ENCODE measurements around the gene VMP1. TPM values are rescaled to one million over a fixed set of nuclear protein-coding genes. Genes with fewer than 3 reads are reported as not detected.

VMP1 gene
- total RNA-seq, 1 donor from 2014 or later, result 169 TPM

DNA sequence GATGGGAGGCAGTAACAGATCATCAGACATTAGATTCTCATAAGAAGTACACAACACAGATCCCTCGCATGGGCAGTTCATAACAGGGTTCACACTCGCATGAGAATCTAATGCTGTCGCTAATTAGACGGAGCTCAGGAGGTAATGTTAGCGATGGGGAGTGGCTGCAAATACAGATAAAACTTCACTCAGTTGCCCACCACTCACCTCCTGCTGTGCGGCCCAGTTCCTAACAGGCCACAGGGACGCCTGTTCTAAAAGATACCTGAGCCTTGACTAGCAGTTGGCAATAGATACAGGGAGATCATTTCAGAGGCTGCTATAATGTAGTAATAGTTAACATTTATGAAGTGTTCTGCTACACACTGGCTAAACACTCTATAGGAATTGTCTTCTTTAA lies 5.2 kb upstream of the VMP1 start:
- intact Hi-C loops (cut with DNase I), result no loop called here

DNA sequence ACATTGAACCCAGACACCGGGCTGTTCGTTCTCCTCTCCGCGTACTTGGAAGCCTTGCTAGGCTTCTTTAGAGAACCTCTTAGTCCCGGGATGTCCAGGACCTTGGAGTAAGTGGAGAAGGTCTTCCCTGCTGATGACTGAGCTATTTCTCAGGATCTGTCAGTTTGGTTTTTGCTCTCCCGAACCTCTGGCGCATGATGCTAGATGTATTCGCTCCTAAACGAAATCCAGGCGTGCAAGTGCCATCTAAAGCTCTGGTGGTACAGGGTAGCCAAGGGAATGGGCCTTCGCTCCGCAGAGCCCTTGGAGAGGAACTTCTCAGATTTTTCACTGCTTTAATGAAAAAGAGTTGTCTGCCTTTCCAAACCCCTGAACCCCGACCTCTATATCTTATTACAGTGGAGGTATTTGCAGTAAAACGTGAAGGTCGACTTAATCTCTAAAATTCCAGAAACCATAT lies 547 bp downstream of the VMP1 start:
- Histone ChIP-seq H3K9me3 (no peaks in the 10 kb centered on the region), H3K4me3 (peak overlapping the region; percentile 71), H3K4me1 (peaks cover 24% of the 10 kb centered on the region), H3K36me3 (peaks cover 13% of the 10 kb centered on the region), H3K27ac (peak overlapping the region; percentile 85), H3K27me3 (no peaks in the 10 kb centered on the region)
- no peak for DNase-seq
- intact Hi-C loops (cut with DNase I), result no loop called here
- ATAC-seq, result no peak
- TF ChIP-seq, protein P1, sequence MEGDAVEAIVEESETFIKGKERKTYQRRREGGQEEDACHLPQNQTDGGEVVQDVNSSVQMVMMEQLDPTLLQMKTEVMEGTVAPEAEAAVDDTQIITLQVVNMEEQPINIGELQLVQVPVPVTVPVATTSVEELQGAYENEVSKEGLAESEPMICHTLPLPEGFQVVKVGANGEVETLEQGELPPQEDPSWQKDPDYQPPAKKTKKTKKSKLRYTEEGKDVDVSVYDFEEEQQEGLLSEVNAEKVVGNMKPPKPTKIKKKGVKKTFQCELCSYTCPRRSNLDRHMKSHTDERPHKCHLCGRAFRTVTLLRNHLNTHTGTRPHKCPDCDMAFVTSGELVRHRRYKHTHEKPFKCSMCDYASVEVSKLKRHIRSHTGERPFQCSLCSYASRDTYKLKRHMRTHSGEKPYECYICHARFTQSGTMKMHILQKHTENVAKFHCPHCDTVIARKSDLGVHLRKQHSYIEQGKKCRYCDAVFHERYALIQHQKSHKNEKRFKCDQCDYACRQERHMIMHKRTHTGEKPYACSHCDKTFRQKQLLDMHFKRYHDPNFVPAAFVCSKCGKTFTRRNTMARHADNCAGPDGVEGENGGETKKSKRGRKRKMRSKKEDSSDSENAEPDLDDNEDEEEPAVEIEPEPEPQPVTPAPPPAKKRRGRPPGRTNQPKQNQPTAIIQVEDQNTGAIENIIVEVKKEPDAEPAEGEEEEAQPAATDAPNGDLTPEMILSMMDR (IDR thresholded peaks at IDR 0.05), result no peak

More for the DNA sequence above, 5.2 kb upstream of the VMP1 start:
- Histone ChIP-seq H3K4me3 (no peak overlapping the region), H3K27me3 (no peaks in the 10 kb centered on the region), H3K9me3 (no peaks in the 10 kb centered on the region), H3K4me1 (peaks cover 10% of the 10 kb centered on the region), H3K27ac (no peak overlapping the region), H3K36me3 (peaks cover 51% of the 10 kb centered on the region)
- no peak for ATAC-seq
- no peak for DNase-seq
- TF ChIP-seq, protein P1 (IDR thresholded peaks at IDR 0.05), result no peak

DNA sequence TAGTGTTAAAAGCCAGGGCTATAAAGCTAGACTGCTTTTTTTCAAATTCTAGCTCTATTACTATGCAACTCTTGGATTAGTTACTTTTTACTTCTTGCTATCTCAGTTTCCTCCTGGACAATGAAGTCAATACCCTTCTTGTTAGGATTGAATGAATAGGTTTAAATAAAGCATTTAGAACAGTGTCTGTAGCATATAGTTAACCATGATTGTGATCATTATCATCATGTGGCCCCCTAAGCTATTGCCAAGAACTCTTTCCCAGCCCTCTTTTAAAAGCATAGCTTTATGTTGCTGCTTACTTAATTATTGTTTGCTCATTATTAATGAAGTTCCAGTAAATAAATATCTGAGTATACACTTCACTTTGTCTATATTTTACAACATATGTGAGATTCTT lies 4.5 kb downstream of the VMP1 start:
- no peak for ATAC-seq
- peaks cover 14% of the 10 kb centered on the region for H3K4me1 ChIP-seq
- no peak overlapping the region for H3K4me3 ChIP-seq
- DNase-seq, result no peak
- H3K36me3 ChIP-seq, result no peaks in the 10 kb centered on the region
- H3K9me3 ChIP-seq, result no peaks in the 10 kb centered on the region
- TF ChIP-seq, protein P1 (IDR thresholded peaks at IDR 0.05), result no peak
- intact Hi-C loops (cut with DNase I), result no loop called here
- no peak overlapping the region for H3K27ac ChIP-seq
- H3K27me3 ChIP-seq, result no peaks in the 10 kb centered on the region

DNA sequence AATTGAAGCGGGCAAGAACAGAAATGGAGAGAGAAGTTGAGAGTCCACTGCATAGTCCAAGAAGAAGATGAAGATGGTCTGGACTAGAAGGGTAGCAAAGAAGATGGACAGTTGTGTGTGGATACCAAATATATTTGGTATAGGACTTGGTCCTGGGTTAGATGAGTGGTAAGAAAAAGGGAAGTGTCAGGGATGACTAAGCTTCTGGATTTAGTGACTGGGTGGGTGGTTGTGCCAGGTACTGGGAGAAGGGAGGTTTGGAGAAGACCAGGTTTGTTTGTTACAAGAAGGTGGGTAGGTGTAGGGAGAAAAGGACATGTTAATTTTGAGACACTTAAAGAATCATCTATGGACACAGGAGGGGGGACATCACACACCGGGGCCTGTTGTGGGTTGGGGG lies 5.4 kb downstream of the VMP1 start:
- Histone ChIP-seq H3K27ac (no peak overlapping the region), H3K27me3 (no peaks in the 10 kb centered on the region), H3K4me3 (no peak overlapping the region), H3K9me3 (no peaks in the 10 kb centered on the region), H3K36me3 (no peaks in the 10 kb centered on the region), H3K4me1 (peaks cover 14% of the 10 kb centered on the region)
- no peak for ATAC-seq
- intact Hi-C loops (cut with DNase I), result no loop called here
- TF ChIP-seq, protein P1 (IDR thresholded peaks at IDR 0.05), result no peak
- DNase-seq, result no peak

DNA sequence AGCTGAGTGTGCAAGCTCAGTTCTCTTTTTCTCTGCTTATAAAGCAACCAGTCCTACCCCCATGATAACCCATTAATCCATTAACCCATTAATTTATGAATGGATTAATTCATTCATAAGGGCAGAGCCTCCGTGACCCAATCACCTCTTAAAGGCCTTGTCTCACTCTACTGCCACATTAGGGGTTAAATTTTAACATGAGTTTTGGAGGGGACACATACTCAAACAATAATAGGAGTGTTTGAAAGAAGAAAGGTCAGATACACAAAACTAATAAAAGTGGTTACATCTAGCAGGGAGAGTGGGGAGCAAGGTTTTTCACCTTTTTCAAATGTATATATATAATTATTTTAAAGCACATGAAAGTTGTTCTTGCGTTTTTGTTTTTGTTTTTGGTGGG lies 6.8 kb downstream of the VMP1 start:
- DNase-seq (no peak), ATAC-seq (no peak)
- Histone ChIP-seq H3K4me1 (peaks cover 3% of the 10 kb centered on the region), H3K27me3 (no peaks in the 10 kb centered on the region), H3K27ac (no peak overlapping the region), H3K4me3 (no peak overlapping the region), H3K36me3 (no peaks in the 10 kb centered on the region), H3K9me3 (no peaks in the 10 kb centered on the region)
- intact Hi-C loops (cut with DNase I), result no loop called here
- TF ChIP-seq, protein P1 (IDR thresholded peaks at IDR 0.05), result no peak

DNA sequence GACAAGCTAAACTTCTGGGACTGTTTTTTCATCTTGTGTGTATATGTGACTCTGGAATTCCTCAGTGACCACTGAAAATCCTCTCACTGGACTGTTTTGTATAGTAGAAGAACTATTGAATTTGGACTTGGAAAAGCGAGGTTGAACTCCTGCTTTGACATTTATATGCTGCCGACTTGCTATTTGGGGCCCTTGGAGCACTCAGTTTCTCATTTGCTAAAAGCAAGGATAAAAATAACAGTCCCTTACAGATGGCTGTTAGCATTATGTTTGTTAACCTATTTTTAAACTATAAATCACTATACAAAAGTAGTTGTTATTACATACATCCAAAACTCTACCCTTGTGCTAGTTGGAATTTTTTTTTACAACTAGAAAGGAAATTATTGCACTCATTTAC lies 9.0 kb downstream of the VMP1 start:
- Histone ChIP-seq H3K9me3 (no peaks in the 10 kb centered on the region), H3K4me1 (no peaks in the 10 kb centered on the region), H3K4me3 (no peak overlapping the region), H3K27ac (no peak overlapping the region), H3K27me3 (no peaks in the 10 kb centered on the region), H3K36me3 (no peaks in the 10 kb centered on the region)
- TF ChIP-seq, protein P1 (IDR thresholded peaks at IDR 0.05), result no peak
- no peak for DNase-seq
- intact Hi-C loops (cut with DNase I), result no loop called here
- ATAC-seq, result no peak
